Loucy (cell line): ENCODE measurements around the gene OR4D9.
"Not testable (repeated sequence)": the region's sequence is repeated elsewhere in the genome, so short reads cannot be mapped to it uniquely, and the experiment has no call there.

ENCODE experiments used
- H2AFZ ChIP-seq: fragments of 200-600 bp; sonication (generic); 2 replicates; pipeline ENCODE4 v1.6.0; 2016; ENCODE audit warnings: antibody characterized with exemption, mild to moderate bottlenecking, low read length, moderate library complexity
- H3F3A ChIP-seq: fragments of 200-600 bp; 2 replicates; pipeline ENCODE4 v1.6.0; 2016; ENCODE audit warnings: antibody characterized with exemption, low read depth, mild to moderate bottlenecking
- H3K27me3 ChIP-seq: fragments of 200-600 bp; sonication (generic); 2 replicates; pipeline ENCODE4 v1.6.1; 2014; ENCODE audit warnings: low read length, mild to moderate bottlenecking; ENCODE audit not compliant: insufficient read depth, poor library complexity, severe bottlenecking
- H3K36me3 ChIP-seq: fragments of 200-600 bp; sonication (generic); 2 replicates; pipeline ENCODE4 v1.6.1; 2016; ENCODE audit warnings: low read length; ENCODE audit not compliant: insufficient read depth
- H3K4me1 ChIP-seq: fragments of 200-600 bp; sonication (generic); 2 replicates; pipeline ENCODE4 v1.5.1; 2014; ENCODE audit warnings: low read length, mild to moderate bottlenecking; ENCODE audit not compliant: insufficient read depth, poor library complexity, severe bottlenecking
- H3K4me2 ChIP-seq: fragments of 200-600 bp; sonication (generic); 2 replicates; pipeline ENCODE4 v1.6.0; 2014; ENCODE audit warnings: antibody characterized with exemption, low read length, low read depth, mild to moderate bottlenecking; ENCODE audit not compliant: poor library complexity, severe bottlenecking
- H3K4me3 ChIP-seq: fragments of 200-600 bp; sonication (generic); 2 replicates; pipeline ENCODE4 v1.5.1; 2014; ENCODE audit warnings: low read length, mild to moderate bottlenecking, mixed read lengths; ENCODE audit not compliant: poor library complexity, severe bottlenecking
- H3K79me2 ChIP-seq: fragments of 200-600 bp; sonication (generic); 2 replicates; pipeline ENCODE4 v1.6.1; 2014; ENCODE audit warnings: low read length; ENCODE audit not compliant: insufficient read depth
- H3K9ac ChIP-seq: fragments of 200-600 bp; sonication (generic); 2 replicates; pipeline ENCODE4 v1.6.0; 2014; ENCODE audit warnings: mild to moderate bottlenecking, low read depth, low read length, moderate library complexity; ENCODE audit not compliant: poor library complexity, severe bottlenecking
- H3K9me2 ChIP-seq: fragments of 200-600 bp; sonication (generic); replicated peaks from 2 replicates; pipeline ENCODE4 v1.6.1; 2016; ENCODE audit warnings: low read depth, low read length, mixed read lengths
- H3K9me3 ChIP-seq: fragments of 200-600 bp; sonication (generic); 2 replicates; pipeline ENCODE4 v1.6.1; 2014; ENCODE audit warnings: mild to moderate bottlenecking, antibody characterized with exemption, low read length, low read depth; ENCODE audit not compliant: insufficient read depth
- H4K20me1 ChIP-seq: fragments of 200-600 bp; sonication (generic); 2 replicates; pipeline ENCODE4 v1.6.0; 2014; ENCODE audit warnings: antibody characterized with exemption, low read length, mild to moderate bottlenecking; ENCODE audit not compliant: insufficient read depth, poor library complexity, severe bottlenecking
- EZH2phosphoT487 ChIP-seq: fragments of 200-600 bp; IDR thresholded peaks from 2 replicates; pipeline ENCODE4 v1.6.1; 2018; ENCODE audit warnings: antibody characterized with exemption, mild to moderate bottlenecking, moderate library complexity, borderline replicate concordance
- TF ChIP-seq, protein P1 (sequence below): fragments of 200-600 bp; sonication (generic); conservative IDR thresholded peaks from 2 replicates; pipeline ENCODE4 v1.5.1; 2014; ENCODE audit warnings: mild to moderate bottlenecking, antibody characterized with exemption, low read length

OR4D9 gene

DNA sequence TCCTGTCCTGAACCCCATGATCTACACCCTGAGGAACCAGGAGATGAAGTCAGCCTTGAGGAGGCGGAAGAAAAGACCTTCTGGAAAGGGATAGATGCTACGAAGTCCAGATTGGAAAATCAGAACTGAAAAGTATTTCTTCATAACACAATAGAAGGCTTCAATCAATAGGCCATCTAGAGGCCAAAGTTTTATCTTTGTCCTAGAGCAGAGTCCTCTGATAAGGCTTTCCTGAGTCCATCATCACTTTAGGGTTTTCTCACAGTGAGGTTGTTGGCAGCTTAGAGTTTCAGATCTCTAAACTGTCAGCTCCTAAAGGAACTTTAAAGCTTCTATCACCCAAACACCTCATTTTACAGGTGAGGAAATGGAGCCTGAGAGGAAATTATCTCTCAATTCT, 21.3 kb downstream of the OR4D9 start:
- Histone ChIP-seq H3K4me1 (no peaks in the 10 kb centered on the region), H3K27me3 (no peaks in the 10 kb centered on the region), H3K9ac (no peak overlapping the region), H2AFZ (0 out of 2 replicates have a peak overlapping the region, but pooled peaks have one; percentile 52), H3K9me2 (no peaks in the 10 kb centered on the region), H3K79me2 (no peaks in the 10 kb centered on the region), H3K4me2 (no peak overlapping the region), H4K20me1 (no peaks in the 10 kb centered on the region), H3K36me3 (no peaks in the 10 kb centered on the region), H3F3A (no peaks in the 10 kb centered on the region), H3K4me3 (no peak overlapping the region), H3K9me3 (no peaks in the 10 kb centered on the region)
- no peak for TF ChIP-seq EZH2phosphoT487
- TF ChIP-seq, protein P1, sequence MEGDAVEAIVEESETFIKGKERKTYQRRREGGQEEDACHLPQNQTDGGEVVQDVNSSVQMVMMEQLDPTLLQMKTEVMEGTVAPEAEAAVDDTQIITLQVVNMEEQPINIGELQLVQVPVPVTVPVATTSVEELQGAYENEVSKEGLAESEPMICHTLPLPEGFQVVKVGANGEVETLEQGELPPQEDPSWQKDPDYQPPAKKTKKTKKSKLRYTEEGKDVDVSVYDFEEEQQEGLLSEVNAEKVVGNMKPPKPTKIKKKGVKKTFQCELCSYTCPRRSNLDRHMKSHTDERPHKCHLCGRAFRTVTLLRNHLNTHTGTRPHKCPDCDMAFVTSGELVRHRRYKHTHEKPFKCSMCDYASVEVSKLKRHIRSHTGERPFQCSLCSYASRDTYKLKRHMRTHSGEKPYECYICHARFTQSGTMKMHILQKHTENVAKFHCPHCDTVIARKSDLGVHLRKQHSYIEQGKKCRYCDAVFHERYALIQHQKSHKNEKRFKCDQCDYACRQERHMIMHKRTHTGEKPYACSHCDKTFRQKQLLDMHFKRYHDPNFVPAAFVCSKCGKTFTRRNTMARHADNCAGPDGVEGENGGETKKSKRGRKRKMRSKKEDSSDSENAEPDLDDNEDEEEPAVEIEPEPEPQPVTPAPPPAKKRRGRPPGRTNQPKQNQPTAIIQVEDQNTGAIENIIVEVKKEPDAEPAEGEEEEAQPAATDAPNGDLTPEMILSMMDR = 0 out of 2 replicates have a peak, but pooled peaks have one; percentile 12

DNA sequence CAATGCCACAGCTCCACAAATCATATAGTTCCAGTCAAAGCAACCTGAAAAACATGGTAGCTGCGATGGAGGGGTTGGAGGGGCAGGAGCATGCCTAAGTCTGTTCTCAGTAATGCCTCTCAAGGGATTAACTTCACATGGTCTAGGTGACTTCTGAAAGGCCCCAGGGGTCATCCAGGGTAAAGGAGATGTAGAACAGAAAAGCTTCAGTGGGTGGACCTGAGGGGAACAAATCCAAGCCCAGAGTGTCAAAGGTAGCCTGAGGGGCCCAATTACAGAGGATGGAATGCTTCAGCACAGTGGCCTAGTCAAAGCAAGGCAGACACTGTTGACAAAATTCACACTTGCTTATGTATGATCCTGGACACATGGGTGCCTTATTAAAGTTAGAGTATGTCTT, 23.3 kb downstream of the OR4D9 start:
- Histone ChIP-seq H3K9me3 (no peaks in the 10 kb centered on the region), H3K4me3 (no peak overlapping the region), H3K4me2 (no peak overlapping the region), H3K9me2 (no peaks in the 10 kb centered on the region), H3K27me3 (no peaks in the 10 kb centered on the region), H3F3A (no peaks in the 10 kb centered on the region), H4K20me1 (no peaks in the 10 kb centered on the region), H3K79me2 (no peaks in the 10 kb centered on the region), H3K4me1 (no peaks in the 10 kb centered on the region), H2AFZ (no peak overlapping the region), H3K36me3 (no peaks in the 10 kb centered on the region), H3K9ac (no peak overlapping the region)
- TF ChIP-seq, protein P1 = no peak
- no peak for TF ChIP-seq EZH2phosphoT487

DNA sequence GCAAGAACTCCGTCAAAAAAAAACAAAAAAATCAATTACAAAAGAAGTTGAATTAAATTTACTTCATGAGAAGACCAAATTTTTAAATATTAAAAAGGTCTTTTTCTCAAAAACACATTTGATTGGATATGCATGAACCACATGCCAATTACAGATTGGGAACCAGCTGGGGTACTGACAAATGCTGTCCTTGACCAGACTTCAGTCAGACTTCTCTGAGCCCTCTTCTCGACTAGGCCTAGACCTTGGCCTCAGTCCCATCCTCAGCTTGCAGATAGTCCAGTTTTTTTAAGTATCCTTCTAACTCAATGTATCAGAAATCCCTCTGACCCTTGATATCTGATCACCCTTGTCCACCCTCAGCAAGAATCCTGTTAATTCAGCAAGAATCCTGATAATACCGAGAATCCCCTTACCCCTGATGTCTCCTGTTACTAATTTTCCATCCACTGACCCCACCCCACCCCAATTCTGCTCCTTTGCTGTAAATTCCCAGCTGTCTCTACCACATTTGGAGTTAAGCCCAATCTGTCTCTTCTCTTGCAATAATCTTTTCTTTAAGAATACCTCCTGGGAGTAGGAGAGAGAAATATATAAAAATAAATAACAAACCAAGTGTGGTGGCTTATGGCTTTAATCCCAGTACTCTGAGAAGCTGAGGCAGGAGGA, 30.9 kb downstream of the OR4D9 start:
- no peaks in the 10 kb centered on the region for H3K9me3 ChIP-seq
- no peak overlapping the region for H3K4me2 ChIP-seq
- H4K20me1 ChIP-seq = no peaks in the 10 kb centered on the region
- no peak for TF ChIP-seq EZH2phosphoT487
- TF ChIP-seq, protein P1 = no peak
- H3K27me3 ChIP-seq = no peaks in the 10 kb centered on the region
- peaks cover under 1% of the 10 kb centered on the region for H3K4me1 ChIP-seq
- no peak overlapping the region for H3K4me3 ChIP-seq
- no peak overlapping the region for H3K9ac ChIP-seq
- H3K36me3 ChIP-seq = no peaks in the 10 kb centered on the region
- H2AFZ ChIP-seq = no peak overlapping the region
- H3F3A ChIP-seq = no peaks in the 10 kb centered on the region
- no peaks in the 10 kb centered on the region for H3K79me2 ChIP-seq
- H3K9me2 ChIP-seq = no peaks in the 10 kb centered on the region

DNA sequence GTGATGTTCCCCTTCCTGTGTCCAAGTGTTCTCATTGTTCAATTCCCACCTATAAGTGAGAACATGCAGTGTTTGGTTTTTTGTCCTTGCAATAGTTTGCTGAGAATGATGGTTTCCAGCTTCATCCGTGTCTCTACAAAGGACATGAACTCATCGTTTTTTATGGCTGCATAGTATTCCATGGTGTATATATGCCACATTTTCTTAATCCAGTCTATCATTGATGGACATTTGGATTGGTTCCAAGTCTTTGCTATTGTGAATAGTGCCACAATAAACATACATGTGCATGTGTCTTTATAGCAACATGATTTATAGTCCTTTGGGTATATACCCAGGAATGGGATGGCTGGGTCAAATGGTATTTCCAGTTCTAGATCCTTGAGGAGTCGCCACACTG, 32.4 kb downstream of the OR4D9 start:
- H3K27me3 ChIP-seq, H4K20me1 ChIP-seq, H3K9me2 ChIP-seq, H3K9ac ChIP-seq, H3F3A ChIP-seq, H2AFZ ChIP-seq, H3K4me3 ChIP-seq, H3K36me3 ChIP-seq, H3K79me2 ChIP-seq, H3K4me2 ChIP-seq, H3K9me3 ChIP-seq: not testable (repeated sequence)
- H3K4me1 ChIP-seq = peaks cover 14% of the 10 kb centered on the region
